DOHH2 (cell line): ENCODE measurements around the gene FZD1.

ENCODE experiments used
- EZH2phosphoT487 ChIP-seq: fragments of 200-600 bp; sonication (generic); IDR thresholded peaks from 2 replicates; pipeline ENCODE4 v1.6.1; 2017; ENCODE audit warnings: borderline replicate concordance, mild to moderate bottlenecking, antibody characterized with exemption, low read length, moderate library complexity, mixed read lengths
- TF ChIP-seq, protein P1 (sequence below): fragments of 200-600 bp; sonication (generic); IDR thresholded peaks from one replicate; pipeline ENCODE4 v1.5.1; 2014; ENCODE audit warnings: antibody characterized with exemption, mild to moderate bottlenecking, low read depth, low read length; ENCODE audit not compliant: poor library complexity, severe bottlenecking

DNA sequence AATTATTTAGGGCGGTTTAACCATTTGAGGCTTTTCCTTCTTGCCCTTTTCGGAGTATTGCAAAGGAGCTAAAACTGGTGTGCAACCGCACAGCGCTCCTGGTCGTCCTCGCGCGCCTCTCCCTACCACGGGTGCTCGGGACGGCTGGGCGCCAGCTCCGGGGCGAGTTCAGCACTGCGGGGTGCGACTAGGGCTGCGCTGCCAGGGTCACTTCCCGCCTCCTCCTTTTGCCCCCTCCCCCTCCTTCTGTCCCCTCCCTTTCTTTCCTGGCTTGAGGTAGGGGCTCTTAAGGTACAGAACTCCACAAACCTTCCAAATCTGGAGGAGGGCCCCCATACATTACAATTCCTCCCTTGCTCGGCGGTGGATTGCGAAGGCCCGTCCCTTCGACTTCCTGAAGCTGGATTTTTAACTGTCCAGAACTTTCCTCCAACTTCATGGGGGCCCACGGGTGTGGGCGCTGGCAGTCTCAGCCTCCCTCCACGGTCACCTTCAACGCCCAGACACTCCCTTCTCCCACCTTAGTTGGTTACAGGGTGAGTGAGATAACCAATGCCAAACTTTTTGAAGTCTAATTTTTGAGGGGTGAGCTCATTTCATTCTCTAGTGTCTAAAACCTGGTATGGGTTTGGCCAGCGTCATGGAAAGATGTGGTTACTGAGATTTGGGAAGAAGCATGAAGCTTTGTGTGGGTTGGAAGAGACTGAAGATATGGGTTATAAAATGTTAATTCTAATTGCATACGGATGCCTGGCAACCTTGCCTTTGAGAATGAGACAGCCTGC lies 3.1 kb downstream of the FZD1 start:
- TF ChIP-seq, protein P1, sequence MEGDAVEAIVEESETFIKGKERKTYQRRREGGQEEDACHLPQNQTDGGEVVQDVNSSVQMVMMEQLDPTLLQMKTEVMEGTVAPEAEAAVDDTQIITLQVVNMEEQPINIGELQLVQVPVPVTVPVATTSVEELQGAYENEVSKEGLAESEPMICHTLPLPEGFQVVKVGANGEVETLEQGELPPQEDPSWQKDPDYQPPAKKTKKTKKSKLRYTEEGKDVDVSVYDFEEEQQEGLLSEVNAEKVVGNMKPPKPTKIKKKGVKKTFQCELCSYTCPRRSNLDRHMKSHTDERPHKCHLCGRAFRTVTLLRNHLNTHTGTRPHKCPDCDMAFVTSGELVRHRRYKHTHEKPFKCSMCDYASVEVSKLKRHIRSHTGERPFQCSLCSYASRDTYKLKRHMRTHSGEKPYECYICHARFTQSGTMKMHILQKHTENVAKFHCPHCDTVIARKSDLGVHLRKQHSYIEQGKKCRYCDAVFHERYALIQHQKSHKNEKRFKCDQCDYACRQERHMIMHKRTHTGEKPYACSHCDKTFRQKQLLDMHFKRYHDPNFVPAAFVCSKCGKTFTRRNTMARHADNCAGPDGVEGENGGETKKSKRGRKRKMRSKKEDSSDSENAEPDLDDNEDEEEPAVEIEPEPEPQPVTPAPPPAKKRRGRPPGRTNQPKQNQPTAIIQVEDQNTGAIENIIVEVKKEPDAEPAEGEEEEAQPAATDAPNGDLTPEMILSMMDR: no peak
- TF ChIP-seq EZH2phosphoT487: no peak
